IMR-90 (cell line): ENCODE data around the gene KIAA0232.

Source experiments
- CEBPB ChIP-seq: IDR thresholded peaks from 2 replicates; pipeline ENCODE4 v1.6.1; 2012; ENCODE audit warnings: low read depth, low read length, improper control_type of control experiment
- CTCF ChIP-seq: conservative IDR thresholded peaks from 2 replicates; pipeline ENCODE4 v1.5.1; 2012; ENCODE audit warnings: mild to moderate bottlenecking, low read depth, low read length, improper control_type of control experiment
- ELK1 ChIP-seq: fragments of 150-350 bp; IDR thresholded peaks from 2 replicates; pipeline ENCODE4 v1.6.1; 2016; ENCODE audit warnings: low read depth, mild to moderate bottlenecking, low read length, moderate library complexity, borderline replicate concordance
- FOS ChIP-seq: fragments of 150-350 bp; IDR thresholded peaks from 2 replicates; pipeline ENCODE4 v1.6.1; 2016; ENCODE audit warnings: low read depth, low read length
- MAZ ChIP-seq: IDR thresholded peaks from 2 replicates; pipeline ENCODE4 v1.6.1; 2012; ENCODE audit warnings: low read depth, mild to moderate bottlenecking, low read length, improper control_type of control experiment, moderate library complexity, borderline replicate concordance
- MXI1 ChIP-seq: IDR thresholded peaks from 2 replicates; pipeline ENCODE4 v1.6.1; 2012; ENCODE audit warnings: low read depth, mild to moderate bottlenecking, low read length, moderate library complexity, borderline replicate concordance
- NFE2L2 ChIP-seq: fragments of 150-350 bp; IDR thresholded peaks from 2 replicates; pipeline ENCODE4 v1.6.1; 2016; ENCODE audit warnings: low read depth, mild to moderate bottlenecking, low read length
- POLR2A ChIP-seq: IDR thresholded peaks from 2 replicates; pipeline ENCODE4 v1.6.1; 2012; ENCODE audit warnings: mild to moderate bottlenecking, low read depth, low read length
- RCOR1 ChIP-seq: IDR thresholded peaks from 2 replicates; pipeline ENCODE4 v1.6.1; 2012; ENCODE audit warnings: mild to moderate bottlenecking, low read length, improper control_type of control experiment; ENCODE audit not compliant: insufficient replicate concordance
- RFX5 ChIP-seq: IDR thresholded peaks from 2 replicates; pipeline ENCODE4 v1.8.0; 2012; ENCODE audit warnings: low read depth, mild to moderate bottlenecking, low read length, moderate library complexity
- SMC3 ChIP-seq: fragments of 150-350 bp; IDR thresholded peaks from 2 replicates; pipeline ENCODE4 v1.6.1; 2016; ENCODE audit warnings: low read depth, mild to moderate bottlenecking, antibody characterized with exemption, low read length, moderate library complexity

- no peak for TF ChIP-seq CTCF
- no peak for TF ChIP-seq FOS
- TF ChIP-seq NFE2L2, result no peak
- TF ChIP-seq RCOR1, result no peak
- no peak for TF ChIP-seq CEBPB
- no peak for TF ChIP-seq POLR2A
- TF ChIP-seq MAZ, result no peak
- TF ChIP-seq ELK1, result no peak
- TF ChIP-seq SMC3, result no peak
- no peak for TF ChIP-seq MXI1
- TF ChIP-seq RFX5, result no peak
These were observed 57.1 kb downstream of the KIAA0232 start for GRCh38 chr4:6839579-6839978.
